ACC112 (cell line): ENCODE data around the gene POLR2L.

Experiments used
- H2AFZ ChIP-seq: fragments of 200-600 bp; sonication (generic); one replicate; pipeline ENCODE4 v1.6.0; 2017; ENCODE audit warnings: antibody characterized with exemption, low read length; ENCODE audit not compliant: unreplicated experiment
- H3K27ac ChIP-seq: fragments of 200-600 bp; sonication (generic); 2 replicates; pipeline ENCODE4 v1.5.1; 2014; ENCODE audit warnings: low read depth, mild to moderate bottlenecking, antibody characterized with exemption, low read length, moderate library complexity
- H3K27me3 ChIP-seq: fragments of 200-600 bp; sonication (generic); 2 replicates; pipeline ENCODE4 v1.6.1; 2014; ENCODE audit warnings: mild to moderate bottlenecking, antibody characterized with exemption, low read length, moderate library complexity, mixed read lengths; ENCODE audit not compliant: insufficient read depth
- H3K36me3 ChIP-seq: fragments of 200-600 bp; sonication (generic); 2 replicates; pipeline ENCODE4 v1.6.1; 2016; ENCODE audit warnings: mild to moderate bottlenecking, antibody characterized with exemption, low read length, moderate library complexity, mixed read lengths; ENCODE audit not compliant: insufficient read depth
- H3K4me1 ChIP-seq: fragments of 200-600 bp; sonication (generic); one replicate; pipeline ENCODE4 v1.6.1; 2016; ENCODE audit warnings: low read length, mixed read lengths; ENCODE audit not compliant: insufficient read depth, unreplicated experiment, control insufficient read depth
- H3K4me3 ChIP-seq: fragments of 200-600 bp; sonication (generic); 2 replicates; pipeline ENCODE4 v1.5.1; 2014; ENCODE audit warnings: mild to moderate bottlenecking, low read depth, low read length
- H3K79me2 ChIP-seq: fragments of 200-600 bp; sonication (generic); one replicate; pipeline ENCODE4 v1.6.0; 2016; ENCODE audit warnings: low read length; ENCODE audit not compliant: control insufficient read depth, unreplicated experiment, insufficient read depth

Gene POLR2L

GRCh38 chr11:862081-862661 lies 19.8 kb upstream of the POLR2L start:
- Histone ChIP-seq H3K79me2 (peaks cover 4% of the 10 kb centered on the region), H3K4me3 (no peak overlapping the region), H2AFZ (no peak overlapping the region), H3K36me3 (no peaks in the 10 kb centered on the region), H3K4me1 (peaks cover 16% of the 10 kb centered on the region), H3K27ac (no peak overlapping the region), H3K27me3 (no peaks in the 10 kb centered on the region)

DNA sequence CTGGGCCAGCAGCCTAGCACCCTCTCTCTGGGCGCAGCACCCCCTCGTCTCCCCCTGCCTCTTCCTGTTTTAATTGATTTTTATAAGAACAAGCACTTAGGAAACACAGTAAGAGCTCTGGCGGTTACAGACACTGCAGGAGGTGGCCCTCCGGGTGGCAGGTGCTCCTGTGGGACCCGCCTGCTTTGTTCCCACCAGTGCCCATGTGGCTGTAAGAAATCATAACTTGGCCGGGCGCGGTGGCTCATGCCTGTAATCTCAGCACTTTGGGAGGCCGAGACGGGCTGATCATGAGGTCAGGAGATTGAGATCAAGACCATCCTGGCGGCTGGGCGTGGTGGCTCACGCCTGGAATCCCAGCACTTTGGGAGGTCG lies 18.8 kb upstream of the POLR2L start:
- Histone ChIP-seq H3K36me3 (no peaks in the 10 kb centered on the region), H3K79me2 (peaks cover 4% of the 10 kb centered on the region), H3K27ac (no peak overlapping the region)

DNA sequence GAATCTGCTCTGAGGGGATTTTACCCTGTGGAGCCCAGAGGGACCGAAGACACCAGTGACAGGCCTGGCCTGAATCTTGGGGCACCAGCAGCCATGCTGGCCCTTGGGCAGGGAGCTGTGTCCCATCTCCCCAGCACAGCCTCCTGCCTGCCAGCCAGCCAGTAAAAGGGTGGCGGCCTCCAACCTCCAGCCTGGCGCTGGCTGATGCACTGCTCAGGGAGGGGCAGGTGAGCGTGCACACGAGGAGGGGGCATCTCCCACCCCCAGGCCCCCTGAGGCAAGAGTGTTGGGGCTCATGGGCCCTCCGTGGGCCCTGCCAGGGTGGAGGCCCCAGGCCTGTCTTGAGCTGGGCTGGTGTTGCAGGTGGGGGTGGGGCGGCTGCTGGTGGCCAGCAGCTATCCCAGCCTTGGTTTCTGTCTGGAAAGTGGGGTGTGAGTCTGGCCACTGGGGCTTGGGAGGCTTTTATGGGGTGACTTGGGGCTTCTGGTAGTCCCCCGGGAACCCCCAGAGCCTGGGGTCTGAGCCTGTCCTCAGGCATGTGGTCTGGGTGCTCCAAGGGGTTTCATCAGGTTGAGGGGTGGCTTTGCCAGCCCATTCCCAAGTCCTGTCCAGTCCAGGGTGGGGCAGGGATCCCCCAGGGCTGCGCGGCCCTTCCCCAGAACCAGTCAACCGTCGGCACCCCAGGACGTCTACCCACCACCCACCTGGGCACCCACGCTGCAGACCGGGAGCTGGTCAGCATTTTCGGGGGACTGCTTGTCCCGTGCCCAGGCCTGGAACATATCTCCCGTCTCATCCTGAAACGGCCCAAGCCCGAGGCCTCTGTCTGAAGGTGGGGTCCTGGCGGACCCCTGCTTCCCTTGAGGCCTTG lies 18.1 kb upstream of the POLR2L start:
- Histone ChIP-seq H3K36me3 (no peaks in the 10 kb centered on the region), H3K4me3 (0 out of 2 replicates have a peak overlapping the region, but pooled peaks have one; percentile 9), H3K4me1 (peaks cover 16% of the 10 kb centered on the region), H3K27ac (peak overlapping the region; percentile 10; the same call in 1 of the 2 replicates), H3K27me3 (no peaks in the 10 kb centered on the region), H2AFZ (no peak overlapping the region), H3K79me2 (peaks cover 4% of the 10 kb centered on the region)

More for the DNA sequence above, 18.8 kb upstream of the POLR2L start:
- H3K4me1 ChIP-seq, result peaks cover 16% of the 10 kb centered on the region
- H3K4me3 ChIP-seq, result no peak overlapping the region
- no peaks in the 10 kb centered on the region for H3K27me3 ChIP-seq
- H2AFZ ChIP-seq, result no peak overlapping the region

- no peak overlapping the region for H2AFZ ChIP-seq
- peaks cover 4% of the 10 kb centered on the region for H3K79me2 ChIP-seq
- H3K27me3 ChIP-seq, result no peaks in the 10 kb centered on the region
- H3K4me1 ChIP-seq, result peaks cover 16% of the 10 kb centered on the region
- peak overlapping the region; percentile 10; the same call in 1 of the 2 replicates for H3K27ac ChIP-seq
- no peaks in the 10 kb centered on the region for H3K36me3 ChIP-seq
- H3K4me3 ChIP-seq, result 0 out of 2 replicates have a peak overlapping the region, but pooled peaks have one; percentile 9
These were observed 17.2 kb upstream of the POLR2L start for GRCh38 chr11:859394-860131.

GRCh38 chr11:858762-859339 lies 16.5 kb upstream of the POLR2L start:
- Histone ChIP-seq H3K4me3 (no peak overlapping the region), H3K36me3 (no peaks in the 10 kb centered on the region), H3K4me1 (peaks cover 16% of the 10 kb centered on the region), H2AFZ (no peak overlapping the region), H3K27ac (no peak overlapping the region), H3K79me2 (peaks cover 4% of the 10 kb centered on the region), H3K27me3 (no peaks in the 10 kb centered on the region)

- no peak overlapping the region for H3K4me3 ChIP-seq
- peaks cover 16% of the 10 kb centered on the region for H3K4me1 ChIP-seq
- no peaks in the 10 kb centered on the region for H3K27me3 ChIP-seq
- H3K36me3 ChIP-seq, result no peaks in the 10 kb centered on the region
- H2AFZ ChIP-seq, result no peak overlapping the region
- H3K27ac ChIP-seq, result no peak overlapping the region
- peaks cover 4% of the 10 kb centered on the region for H3K79me2 ChIP-seq
These were observed 15.9 kb upstream of the POLR2L start for GRCh38 chr11:858053-858761.

DNA sequence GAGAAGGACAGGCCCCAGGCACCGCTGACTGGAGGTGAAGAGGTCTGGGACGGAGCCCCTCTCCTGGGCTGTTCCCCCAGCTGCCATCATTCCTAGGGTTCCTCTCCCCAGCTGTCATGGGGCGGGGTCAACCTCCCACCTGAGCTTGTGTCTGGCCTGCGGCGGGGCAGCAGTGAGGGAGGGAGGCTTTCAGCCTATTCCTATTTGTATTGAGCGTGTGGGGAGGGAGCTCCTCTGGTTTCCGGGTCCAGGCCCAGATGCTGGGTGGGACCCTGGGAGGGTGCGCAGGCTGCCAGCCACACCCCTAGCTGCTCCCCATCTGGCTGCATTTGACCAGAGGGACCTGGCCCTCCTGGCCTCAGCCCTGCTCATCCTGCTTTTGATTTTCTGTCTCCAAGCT lies 14.1 kb upstream of the POLR2L start:
- Histone ChIP-seq H3K27me3 (no peaks in the 10 kb centered on the region), H3K36me3 (no peaks in the 10 kb centered on the region), H3K27ac (no peak overlapping the region), H2AFZ (no peak overlapping the region), H3K4me1 (peaks cover 16% of the 10 kb centered on the region), H3K4me3 (no peak overlapping the region), H3K79me2 (peaks cover 4% of the 10 kb centered on the region)

DNA sequence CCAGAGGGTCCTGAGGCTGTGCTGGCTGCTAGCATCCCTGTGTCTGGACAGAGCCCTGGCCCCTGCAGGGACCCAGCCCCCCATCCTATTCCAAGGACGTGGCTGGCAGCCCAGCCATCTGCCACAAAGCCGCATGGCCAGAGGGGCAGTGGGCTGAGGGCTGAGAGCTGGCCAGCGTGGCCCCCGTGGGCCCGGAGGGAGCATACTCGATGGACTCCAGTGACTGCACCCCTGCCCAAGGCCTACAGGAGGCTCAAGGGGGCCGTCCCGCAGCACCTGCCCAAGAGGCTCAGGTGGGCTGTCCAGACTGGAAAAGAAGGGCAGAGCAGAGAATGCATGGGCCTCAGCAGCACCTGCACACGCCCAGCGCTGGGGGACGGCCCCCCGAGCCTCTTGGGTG lies 13.5 kb upstream of the POLR2L start:
- Histone ChIP-seq H3K4me3 (no peak overlapping the region), H3K79me2 (peaks cover 7% of the 10 kb centered on the region), H3K27ac (no peak overlapping the region), H3K4me1 (peaks cover 19% of the 10 kb centered on the region), H2AFZ (no peak overlapping the region), H3K36me3 (no peaks in the 10 kb centered on the region), H3K27me3 (no peaks in the 10 kb centered on the region)

DNA sequence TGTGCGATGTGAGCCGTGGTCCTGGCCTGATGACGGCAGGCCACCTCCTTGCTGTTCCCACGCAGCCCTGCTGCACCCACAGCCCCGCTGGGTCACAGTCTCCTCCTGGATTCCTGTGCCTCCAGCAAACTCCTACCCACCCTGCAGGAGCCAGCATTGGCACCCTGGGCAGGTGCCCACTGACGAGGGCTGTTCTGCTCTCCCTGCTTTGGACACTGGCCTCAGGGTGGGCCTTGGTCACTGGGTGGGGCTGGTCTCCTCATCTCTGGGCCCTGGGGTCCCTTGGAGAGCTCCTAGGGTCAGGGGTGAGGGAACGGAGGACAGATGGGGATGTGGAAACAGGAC lies 13.0 kb upstream of the POLR2L start:
- H3K27ac ChIP-seq, result no peak overlapping the region
- H3K36me3 ChIP-seq, result no peaks in the 10 kb centered on the region; the same call in 1 of the 2 replicates
- peaks cover 17% of the 10 kb centered on the region for H3K4me1 ChIP-seq
- H2AFZ ChIP-seq, result no peak overlapping the region
- H3K27me3 ChIP-seq, result no peaks in the 10 kb centered on the region
- H3K4me3 ChIP-seq, result no peak overlapping the region
- H3K79me2 ChIP-seq, result peaks cover 11% of the 10 kb centered on the region
